IPS DF 6.9 (cell line): ENCODE results near the gene CTNNA2.

Experiments used
- DNase-seq: peaks from one replicate; pipeline ENCODE4 v3.0.0-alpha.2; 2013; ENCODE audit warnings: low read depth, low spot score
- H3K27ac ChIP-seq: one replicate; pipeline ENCODE4 v1.5.1; 2013; ENCODE audit warnings: low read length, control low read depth
- H3K27me3 ChIP-seq: 2 replicates; pipeline ENCODE4 v1.6.1; 2013; ENCODE audit warnings: mild to moderate bottlenecking, low read length; ENCODE audit not compliant: control insufficient read depth, insufficient read depth
- H3K36me3 ChIP-seq: 2 replicates; pipeline ENCODE4 v1.6.1; 2013; ENCODE audit warnings: low read length; ENCODE audit not compliant: control insufficient read depth, insufficient read depth
- H3K4me1 ChIP-seq: 2 replicates; pipeline ENCODE4 v1.6.1; 2013; ENCODE audit warnings: low read length; ENCODE audit not compliant: control insufficient read depth, insufficient read depth
- H3K4me3 ChIP-seq: 2 replicates; pipeline ENCODE4 v1.5.1; 2013; ENCODE audit warnings: mild to moderate bottlenecking, low read length
- H3K9me3 ChIP-seq: 2 replicates; pipeline ENCODE4 v1.6.1; 2013; ENCODE audit warnings: low read length, inconsistent platforms; ENCODE audit not compliant: control insufficient read depth, insufficient read depth
- WGBS: extraction: QIAGEN DNeasy Blood & Tissue Kit; methylation state at CpG from one replicate; pipeline ENCODE4 v1.1.7; 2013; ENCODE audit warnings: mixed read lengths, missing lambda C conversion rate; ENCODE audit not compliant: insufficient read length, insufficient coverage; 5-methylcytosine and 5-hydroxymethylcytosine counted together

CTNNA2 gene

GRCh38 chr2:80335411-80335810, 822.6 kb downstream of the CTNNA2 start:
- no CpG with 5 or more reads among the region's 1 CpG for WGBS
- no peaks in the 10 kb centered on the region for H3K36me3 ChIP-seq
- H3K4me1 ChIP-seq = no peaks in the 10 kb centered on the region
- DNase-seq = no peak
- no peaks in the 10 kb centered on the region for H3K27me3 ChIP-seq
- no peaks in the 10 kb centered on the region for H3K9me3 ChIP-seq
- H3K27ac ChIP-seq = no peak overlapping the region
- H3K4me3 ChIP-seq = no peak overlapping the region

GRCh38 chr2:80338794-80339193, 825.9 kb downstream of the CTNNA2 start:
- H3K27me3 ChIP-seq = no peaks in the 10 kb centered on the region
- WGBS = no CpG with 5 or more reads among the region's 2 CpGs
- DNase-seq = no peak
- H3K9me3 ChIP-seq = no peaks in the 10 kb centered on the region
- H3K36me3 ChIP-seq = no peaks in the 10 kb centered on the region
- H3K4me3 ChIP-seq = no peak overlapping the region
- H3K4me1 ChIP-seq = no peaks in the 10 kb centered on the region
- no peak overlapping the region for H3K27ac ChIP-seq

GRCh38 chr2:80340022-80340421, 827.2 kb downstream of the CTNNA2 start:
- Histone ChIP-seq H3K36me3 (no peaks in the 10 kb centered on the region), H3K4me3 (no peak overlapping the region), H3K9me3 (no peaks in the 10 kb centered on the region), H3K27ac (no peak overlapping the region), H3K27me3 (no peaks in the 10 kb centered on the region), H3K4me1 (no peaks in the 10 kb centered on the region)
- no CpG with 5 or more reads among the region's 3 CpGs for WGBS
- DNase-seq = no peak

- H3K4me3 ChIP-seq = no peak overlapping the region
- WGBS = no CpG with 5 or more reads among the region's 1 CpG
- DNase-seq = no peak
- no peaks in the 10 kb centered on the region for H3K9me3 ChIP-seq
- H3K27ac ChIP-seq = no peak overlapping the region
- no peaks in the 10 kb centered on the region for H3K4me1 ChIP-seq
- H3K27me3 ChIP-seq = no peaks in the 10 kb centered on the region
- H3K36me3 ChIP-seq = no peaks in the 10 kb centered on the region
Measured at GRCh38 chr2:80348078-80348477, 835.2 kb downstream of the CTNNA2 start.

GRCh38 chr2:80348953-80349352, 836.1 kb downstream of the CTNNA2 start:
- no peak overlapping the region for H3K4me3 ChIP-seq
- no peaks in the 10 kb centered on the region for H3K27me3 ChIP-seq
- H3K27ac ChIP-seq = no peak overlapping the region
- DNase-seq = no peak
- H3K4me1 ChIP-seq = no peaks in the 10 kb centered on the region
- H3K9me3 ChIP-seq = no peaks in the 10 kb centered on the region
- H3K36me3 ChIP-seq = no peaks in the 10 kb centered on the region

GRCh38 chr2:80351231-80351630, 838.4 kb downstream of the CTNNA2 start:
- WGBS = no CpG with 5 or more reads among the region's 3 CpGs
- Histone ChIP-seq H3K4me3 (no peak overlapping the region), H3K4me1 (no peaks in the 10 kb centered on the region), H3K27me3 (no peaks in the 10 kb centered on the region), H3K9me3 (no peaks in the 10 kb centered on the region), H3K36me3 (no peaks in the 10 kb centered on the region), H3K27ac (no peak overlapping the region)
- no peak for DNase-seq

GRCh38 chr2:80354858-80355257, 842.0 kb downstream of the CTNNA2 start:
- Histone ChIP-seq H3K27me3 (no peaks in the 10 kb centered on the region), H3K9me3 (no peaks in the 10 kb centered on the region), H3K4me3 (no peak overlapping the region), H3K4me1 (no peaks in the 10 kb centered on the region), H3K27ac (no peak overlapping the region), H3K36me3 (no peaks in the 10 kb centered on the region)
- DNase-seq = no peak
- WGBS = no CpG with 5 or more reads among the region's 1 CpG

GRCh38 chr2:80361904-80362303, 849.1 kb downstream of the CTNNA2 start:
- Histone ChIP-seq H3K9me3 (no peaks in the 10 kb centered on the region), H3K4me1 (no peaks in the 10 kb centered on the region), H3K4me3 (no peak overlapping the region), H3K27me3 (no peaks in the 10 kb centered on the region), H3K36me3 (no peaks in the 10 kb centered on the region), H3K27ac (no peak overlapping the region)
- DNase-seq = no peak

GRCh38 chr2:80363330-80363729, 850.5 kb downstream of the CTNNA2 start:
- Histone ChIP-seq H3K9me3 (no peaks in the 10 kb centered on the region), H3K27ac (no peak overlapping the region), H3K27me3 (no peaks in the 10 kb centered on the region), H3K4me3 (no peak overlapping the region), H3K36me3 (no peaks in the 10 kb centered on the region), H3K4me1 (no peaks in the 10 kb centered on the region)
- WGBS = no CpG with 5 or more reads among the region's 5 CpGs
- no peak for DNase-seq

GRCh38 chr2:80363791-80364349, 851.0 kb downstream of the CTNNA2 start:
- no peaks in the 10 kb centered on the region for H3K27me3 ChIP-seq
- H3K36me3 ChIP-seq = no peaks in the 10 kb centered on the region
- H3K27ac ChIP-seq = no peak overlapping the region
- no peaks in the 10 kb centered on the region for H3K9me3 ChIP-seq
- WGBS = 100% methylated on average over 1 of the region's 7 CpGs
- no peak for DNase-seq
- no peak overlapping the region for H3K4me3 ChIP-seq
- H3K4me1 ChIP-seq = no peaks in the 10 kb centered on the region

- DNase-seq = no peak
- no peaks in the 10 kb centered on the region for H3K9me3 ChIP-seq
- no peaks in the 10 kb centered on the region for H3K36me3 ChIP-seq
- H3K4me1 ChIP-seq = no peaks in the 10 kb centered on the region
- 100% methylated on average over 2 of the region's 6 CpGs for WGBS
- H3K27ac ChIP-seq = no peak overlapping the region
- H3K4me3 ChIP-seq = no peak overlapping the region
- no peaks in the 10 kb centered on the region for H3K27me3 ChIP-seq
Measured at GRCh38 chr2:80364524-80365212, 851.8 kb downstream of the CTNNA2 start.
